NCI-H1417 treated with DMSO at 0.1 percent for 48 hours (cell line): Measurements from ENCODE around the gene USP47.

Experiments
- DNase-seq: peaks from one replicate; lab custom pipeline; 2025; lab: John Stamatoyannopoulos, UW

The USP47 gene

DNA sequence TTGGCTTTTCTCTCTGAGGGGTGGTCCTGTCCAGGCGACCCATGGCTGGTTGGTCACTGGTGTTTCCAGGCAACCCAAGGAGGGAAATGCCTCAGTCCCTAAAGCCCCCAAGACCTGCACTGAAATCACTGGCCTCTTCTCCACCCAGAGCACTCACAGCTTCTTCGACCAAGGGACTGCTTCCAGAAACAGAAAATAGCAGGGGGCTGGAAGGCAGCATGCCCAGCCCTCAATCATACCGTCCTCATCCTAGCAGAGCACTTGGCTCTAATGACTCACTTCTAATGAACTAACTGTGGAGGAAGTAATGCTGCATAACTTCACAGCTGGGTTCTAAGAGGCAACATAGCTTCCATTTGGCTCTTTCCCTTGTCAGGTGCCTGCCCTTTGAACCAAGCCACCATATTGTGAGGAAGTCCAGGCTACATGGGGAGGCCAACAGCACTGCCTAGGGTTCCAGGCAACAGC lies 139.1 kb downstream of the USP47 start:
- no peak for DNase-seq

DNA sequence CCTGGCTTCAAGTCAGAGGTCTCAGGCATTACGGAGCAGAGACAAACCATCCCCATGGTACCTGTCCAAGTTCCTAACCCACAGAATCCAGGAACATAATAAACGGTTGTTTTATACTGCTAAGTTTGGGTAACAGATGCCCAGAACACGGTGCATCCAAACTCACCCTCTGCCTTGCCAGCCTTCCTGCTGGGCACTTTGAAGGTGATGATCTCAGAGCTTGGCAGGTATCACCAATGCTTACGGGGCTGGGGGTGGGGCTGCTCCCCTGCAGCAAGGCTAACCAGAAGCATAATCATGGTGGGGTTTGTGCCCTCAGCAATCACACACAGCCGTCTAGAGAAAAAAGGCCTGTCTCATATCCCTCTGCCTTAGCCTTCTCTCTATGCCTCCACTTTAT lies 139.6 kb downstream of the USP47 start:
- no peak for DNase-seq

DNA sequence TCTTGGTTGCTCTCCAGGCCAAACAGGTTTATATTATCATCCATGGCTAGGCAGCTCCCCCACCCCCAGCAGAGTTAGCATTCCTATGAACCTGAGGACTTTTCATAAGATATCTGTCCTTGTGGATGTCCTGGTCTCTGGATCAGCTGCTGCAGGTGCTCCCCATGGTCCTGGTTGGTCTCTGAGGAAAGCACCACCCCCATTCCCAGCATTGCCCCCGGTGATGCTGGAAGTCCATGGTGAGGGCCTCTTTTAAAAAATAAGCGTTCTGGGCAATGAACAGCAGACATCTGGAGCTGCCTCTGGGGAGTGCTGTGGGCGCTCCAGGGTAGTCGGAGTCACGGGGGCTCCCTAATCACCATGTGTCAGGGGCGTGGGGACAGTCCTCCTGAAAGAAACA lies 140.1 kb downstream of the USP47 start:
- no peak for DNase-seq

GRCh38 chr11:11982461-11982860 lies 140.7 kb downstream of the USP47 start:
- no peak for DNase-seq

DNA sequence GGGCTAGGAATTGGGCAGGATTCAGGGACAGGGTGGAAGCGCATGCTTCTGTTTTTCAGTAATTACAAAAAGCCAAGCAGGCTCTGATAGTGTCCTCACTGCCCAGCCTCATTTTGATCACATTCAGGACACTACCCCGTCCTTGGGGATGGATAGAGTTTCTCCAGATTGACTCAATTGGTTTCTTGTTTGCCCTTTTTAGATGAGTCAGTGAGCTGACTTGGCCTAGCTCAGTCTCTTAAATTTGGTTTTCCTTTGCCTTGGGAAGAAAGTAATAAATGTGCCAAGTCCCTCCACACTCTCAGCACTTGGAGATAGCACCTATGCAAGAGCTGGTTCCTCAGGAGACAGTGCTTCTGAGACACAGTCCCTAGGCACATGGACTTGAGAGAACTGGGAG lies 141.2 kb downstream of the USP47 start:
- DNase-seq, result no peak

GRCh38 chr11:11983427-11983826 lies 141.7 kb downstream of the USP47 start:
- no peak for DNase-seq

- no peak for DNase-seq
Measured at GRCh38 chr11:11984563-11984962, 142.8 kb downstream of the USP47 start.

DNA sequence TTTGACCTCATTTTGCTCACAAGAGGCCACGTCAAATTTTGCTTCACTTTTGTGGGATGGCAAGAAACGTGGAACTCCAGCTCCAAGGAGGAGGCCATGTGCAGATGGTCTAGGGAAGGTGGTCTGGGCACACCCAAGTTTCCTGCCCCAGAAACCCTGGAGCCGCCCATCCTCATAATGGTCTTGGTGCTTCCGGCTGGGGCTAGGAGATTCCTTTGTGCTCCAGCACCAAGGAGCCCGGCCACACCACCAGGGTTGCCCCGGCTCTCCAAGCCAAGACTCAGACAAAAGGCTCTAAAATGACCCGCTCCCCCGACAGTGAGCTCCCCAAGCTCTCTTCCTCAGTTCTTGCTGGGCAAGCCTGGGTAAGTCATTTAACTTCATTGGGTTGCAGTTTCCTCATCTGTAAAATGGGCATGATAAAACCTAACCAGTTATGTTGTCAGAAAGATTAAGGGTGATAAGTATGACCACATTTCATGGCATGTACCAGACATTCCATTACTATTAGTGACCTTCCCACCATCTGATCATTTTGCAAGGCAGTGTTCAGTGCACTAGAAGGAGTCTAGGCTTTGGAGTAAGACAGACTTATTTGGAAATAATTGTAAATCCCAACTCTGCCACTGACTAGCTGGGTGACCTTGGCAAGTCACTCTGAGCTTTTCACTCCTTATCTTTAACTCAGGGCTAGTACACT lies 143.4 kb downstream of the USP47 start:
- no peak for DNase-seq

- DNase-seq, result no peak
Measured at GRCh38 chr11:11985954-11986949, 144.5 kb downstream of the USP47 start.

- DNase-seq, result no peak
Measured at GRCh38 chr11:11987503-11988022, 145.8 kb downstream of the USP47 start.

DNA sequence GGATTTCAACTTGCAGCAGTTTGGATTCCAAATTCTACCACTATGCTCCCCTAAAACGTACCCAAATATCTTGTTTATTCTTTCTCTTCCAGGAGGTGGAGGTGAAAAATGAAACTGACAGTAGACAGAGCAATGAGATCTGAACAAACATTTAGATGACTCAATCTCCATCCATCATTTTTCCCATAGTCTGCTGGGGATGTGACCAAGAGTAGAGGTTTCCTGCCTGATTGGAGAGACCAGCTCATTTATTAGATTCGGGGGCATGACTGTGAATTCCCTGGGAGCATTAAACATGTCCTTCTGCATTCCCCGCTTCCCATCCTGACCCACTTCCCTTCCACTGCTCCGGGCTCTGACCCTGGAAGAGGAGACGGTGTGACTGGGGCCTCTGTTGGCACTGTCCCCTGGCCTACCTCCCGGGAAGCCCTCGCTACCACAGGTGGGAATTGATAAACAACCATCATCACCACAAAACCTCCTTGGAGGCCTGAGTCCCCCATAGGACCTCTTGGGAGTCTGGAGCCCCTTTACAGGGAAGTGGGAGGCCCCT lies 146.4 kb downstream of the USP47 start:
- DNase-seq, result no peak

GRCh38 chr11:11988681-11989261 lies 147.0 kb downstream of the USP47 start:
- DNase-seq, result no peak

GRCh38 chr11:11989774-11990744 lies 148.3 kb downstream of the USP47 start:
- no peak for DNase-seq

DNA sequence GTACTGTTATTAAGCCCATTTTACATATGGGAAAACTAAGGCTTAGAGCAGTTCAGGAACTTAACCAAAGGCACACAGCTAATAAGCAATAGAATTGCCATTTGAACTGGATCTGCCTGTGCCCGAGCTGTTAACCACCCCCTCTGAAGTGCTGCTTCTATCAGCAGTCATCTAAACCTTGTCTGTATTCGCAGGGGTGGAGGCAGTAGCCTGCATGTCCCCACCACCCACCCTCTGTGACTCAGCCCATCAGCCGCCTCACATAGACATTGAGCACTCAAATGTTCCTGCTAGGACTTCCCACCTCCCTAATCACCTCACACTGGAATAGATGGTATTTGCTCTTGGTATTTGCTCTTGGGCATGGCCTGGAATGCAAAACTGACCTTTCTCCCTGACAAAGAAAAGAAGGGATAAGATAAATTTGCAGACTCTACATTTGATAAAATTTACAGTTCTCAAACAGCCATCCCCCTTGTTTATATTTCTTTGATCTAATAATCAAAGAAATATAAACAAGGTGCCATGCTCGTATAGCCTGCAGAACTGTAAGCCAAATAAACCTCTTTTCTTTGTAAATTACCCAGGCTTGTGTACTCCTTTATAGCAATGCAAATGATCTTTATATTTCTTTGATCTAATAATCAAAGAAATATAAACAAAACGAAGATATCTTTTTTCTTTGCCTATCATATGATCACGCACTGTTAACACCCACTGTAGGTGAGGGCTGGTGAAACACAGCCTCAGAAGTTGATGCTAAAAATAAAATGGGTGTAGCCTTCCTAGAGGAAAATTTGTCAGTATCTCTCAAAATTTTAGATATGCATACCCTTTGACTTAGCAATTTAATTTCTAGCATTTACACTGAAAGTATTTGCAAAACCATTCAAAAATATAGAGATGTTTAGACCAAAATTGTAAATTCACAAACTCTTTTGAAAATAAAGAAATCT lies 150.8 kb downstream of the USP47 start:
- DNase-seq, result no peak

DNA sequence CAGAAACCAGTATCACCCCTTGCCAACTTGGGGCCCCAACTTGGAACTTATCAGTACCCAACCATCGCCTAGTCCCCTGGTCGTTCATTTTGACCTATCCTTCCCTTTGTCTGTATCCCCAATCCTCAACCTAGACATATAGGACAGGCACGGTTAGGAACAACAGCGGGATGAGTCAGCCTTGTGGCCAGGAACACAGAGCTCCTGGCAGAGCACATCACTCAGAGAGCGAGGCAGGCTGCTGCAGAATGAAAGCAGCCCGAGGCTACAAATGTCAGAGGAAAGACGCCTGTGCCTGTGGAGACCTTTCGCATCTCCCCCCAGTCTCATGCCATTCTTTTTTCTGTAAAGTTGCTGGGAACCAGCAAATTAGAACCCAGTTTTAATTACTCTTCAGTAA lies 152.1 kb downstream of the USP47 start:
- no peak for DNase-seq

DNA sequence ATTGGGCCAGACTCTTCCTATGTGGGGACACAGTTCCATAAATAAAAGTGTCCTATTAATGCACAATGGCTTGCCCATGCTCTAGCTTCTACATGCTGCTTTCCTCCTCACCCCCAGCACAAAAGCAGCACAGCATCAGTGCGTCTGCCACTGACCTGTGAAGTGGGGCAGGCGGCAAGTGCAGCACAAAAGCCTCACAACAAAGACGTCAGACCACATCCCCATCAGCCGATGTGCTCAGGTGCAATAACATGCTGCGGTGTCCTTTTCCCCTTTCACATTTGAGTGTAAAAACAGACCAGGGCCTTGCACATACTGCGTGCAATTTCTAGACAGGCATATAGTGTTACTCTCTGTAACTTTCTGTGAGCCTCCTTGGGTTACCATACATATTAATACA lies 153.8 kb downstream of the USP47 start:
- no peak for DNase-seq

- no peak for DNase-seq
Measured at GRCh38 chr11:11996321-11997048, 154.7 kb downstream of the USP47 start.

GRCh38 chr11:11997049-11997322 lies 155.2 kb downstream of the USP47 start:
- DNase-seq, result no peak

GRCh38 chr11:11998091-11998781 lies 156.5 kb downstream of the USP47 start:
- no peak for DNase-seq
